ENCODE data around the gene SLC22A9.

Gene SLC22A9

GRCh38 chr11:63444160-63444559, 74.6 kb downstream of the SLC22A9 start:
- Histone ChIP-seq H3K36me3 (ENCODE audit: control insufficient read depth, insufficient read depth, low read length) (no peaks in the 10 kb centered on the region), H3K27ac (no peak overlapping the region), H2AFZ (no peak overlapping the region), H3K4me1 (no peaks in the 10 kb centered on the region), H3K4me2 (ENCODE audit: low read length) (no peak overlapping the region), H3K9ac (no peak overlapping the region), H3K4me3 (ENCODE audit: low read depth, low read length) (no peak overlapping the region), H3K27me3 (ENCODE audit: control insufficient read depth, insufficient read depth, low read length) (no peaks in the 10 kb centered on the region), H3K9me3 (ENCODE audit: control insufficient read depth, low read length) (no peaks in the 10 kb centered on the region), H3K79me2 (no peaks in the 10 kb centered on the region)
- TF ChIP-seq CTCF (IDR thresholded peaks at IDR 0.05) = no peak

GRCh38 chr11:63445118-63445517, 75.5 kb downstream of the SLC22A9 start:
- Histone ChIP-seq H3K27ac (no peak overlapping the region), H3K4me3 (ENCODE audit: low read depth, low read length) (no peak overlapping the region), H3K4me1 (no peaks in the 10 kb centered on the region), H3K9me3 (ENCODE audit: control insufficient read depth, low read length) (no peaks in the 10 kb centered on the region), H3K27me3 (ENCODE audit: control insufficient read depth, insufficient read depth, low read length) (no peaks in the 10 kb centered on the region), H3K4me2 (ENCODE audit: low read length) (no peak overlapping the region), H2AFZ (no peak overlapping the region), H3K9ac (no peak overlapping the region), H3K36me3 (ENCODE audit: control insufficient read depth, insufficient read depth, low read length) (no peaks in the 10 kb centered on the region), H3K79me2 (no peaks in the 10 kb centered on the region)
- no peak for TF ChIP-seq CTCF (IDR thresholded peaks at IDR 0.05)

GRCh38 chr11:63445720-63446119, 76.1 kb downstream of the SLC22A9 start:
- no peak overlapping the region for H2AFZ ChIP-seq
- no peak overlapping the region for H3K9ac ChIP-seq
- no peaks in the 10 kb centered on the region for H3K4me1 ChIP-seq
- H3K4me2 ChIP-seq (ENCODE audit: low read length) = no peak overlapping the region
- no peaks in the 10 kb centered on the region for H3K9me3 ChIP-seq (ENCODE audit: control insufficient read depth, low read length)
- no peak overlapping the region for H3K4me3 ChIP-seq (ENCODE audit: low read depth, low read length)
- no peak for TF ChIP-seq CTCF (IDR thresholded peaks at IDR 0.05)
- H3K36me3 ChIP-seq (ENCODE audit: control insufficient read depth, insufficient read depth, low read length) = no peaks in the 10 kb centered on the region
- H3K27me3 ChIP-seq (ENCODE audit: control insufficient read depth, insufficient read depth, low read length) = no peaks in the 10 kb centered on the region
- no peaks in the 10 kb centered on the region for H3K79me2 ChIP-seq
- H3K27ac ChIP-seq = no peak overlapping the region

GRCh38 chr11:63448646-63449045, 79.1 kb downstream of the SLC22A9 start:
- Histone ChIP-seq H3K79me2 (no peaks in the 10 kb centered on the region), H3K4me1 (no peaks in the 10 kb centered on the region), H2AFZ (no peak overlapping the region), H3K4me3 (ENCODE audit: low read depth, low read length) (no peak overlapping the region), H3K9me3 (ENCODE audit: control insufficient read depth, low read length) (no peaks in the 10 kb centered on the region), H3K4me2 (ENCODE audit: low read length) (no peak overlapping the region), H3K9ac (no peak overlapping the region), H3K27me3 (ENCODE audit: control insufficient read depth, insufficient read depth, low read length) (no peaks in the 10 kb centered on the region), H3K27ac (no peak overlapping the region), H3K36me3 (ENCODE audit: control insufficient read depth, insufficient read depth, low read length) (no peaks in the 10 kb centered on the region)
- no peak for TF ChIP-seq CTCF (IDR thresholded peaks at IDR 0.05)

GRCh38 chr11:63459586-63459985, 90.0 kb downstream of the SLC22A9 start:
- Histone ChIP-seq H3K4me2 (ENCODE audit: low read length) (no peak overlapping the region), H2AFZ (no peak overlapping the region), H3K27me3 (ENCODE audit: control insufficient read depth, insufficient read depth, low read length) (no peaks in the 10 kb centered on the region), H3K36me3 (ENCODE audit: control insufficient read depth, insufficient read depth, low read length) (no peaks in the 10 kb centered on the region), H3K4me1 (no peaks in the 10 kb centered on the region), H3K4me3 (ENCODE audit: low read depth, low read length) (no peak overlapping the region), H3K79me2 (no peaks in the 10 kb centered on the region), H3K9ac (no peak overlapping the region), H3K9me3 (ENCODE audit: control insufficient read depth, low read length) (no peaks in the 10 kb centered on the region), H3K27ac (no peak overlapping the region)
- no peak for TF ChIP-seq CTCF (IDR thresholded peaks at IDR 0.05)

All from parathyroid adenoma (tissue), 2 donors.